Skin epidermis (tissue), 12 donors: ENCODE measurements around the gene TIPIN.
"Not testable (repeated sequence)": the region's sequence is repeated elsewhere in the genome, so short reads cannot be mapped to it uniquely, and the experiment has no call there.

Source experiments
- H3K27ac ChIP-seq, 21 experiments: fragments of 200-600 bp; sonication (generic) in 11 of 21; one replicate each; pipeline ENCODE4 v1.5.0; 2020; ENCODE audit warnings: mild to moderate bottlenecking in 3 of 21, inconsistent platforms in 2 of 21, moderate library complexity in 2 of 21
- H3K4me3 ChIP-seq, 7 experiments: fragments of 200-600 bp; sonication (generic) in 2 of 7; one replicate each; pipeline ENCODE4 v1.5.0; 2020; ENCODE audit warnings: inconsistent platforms in 2 of 7, mild to moderate bottlenecking in 2 of 7, moderate library complexity in 1 of 7

TIPIN gene

DNA sequence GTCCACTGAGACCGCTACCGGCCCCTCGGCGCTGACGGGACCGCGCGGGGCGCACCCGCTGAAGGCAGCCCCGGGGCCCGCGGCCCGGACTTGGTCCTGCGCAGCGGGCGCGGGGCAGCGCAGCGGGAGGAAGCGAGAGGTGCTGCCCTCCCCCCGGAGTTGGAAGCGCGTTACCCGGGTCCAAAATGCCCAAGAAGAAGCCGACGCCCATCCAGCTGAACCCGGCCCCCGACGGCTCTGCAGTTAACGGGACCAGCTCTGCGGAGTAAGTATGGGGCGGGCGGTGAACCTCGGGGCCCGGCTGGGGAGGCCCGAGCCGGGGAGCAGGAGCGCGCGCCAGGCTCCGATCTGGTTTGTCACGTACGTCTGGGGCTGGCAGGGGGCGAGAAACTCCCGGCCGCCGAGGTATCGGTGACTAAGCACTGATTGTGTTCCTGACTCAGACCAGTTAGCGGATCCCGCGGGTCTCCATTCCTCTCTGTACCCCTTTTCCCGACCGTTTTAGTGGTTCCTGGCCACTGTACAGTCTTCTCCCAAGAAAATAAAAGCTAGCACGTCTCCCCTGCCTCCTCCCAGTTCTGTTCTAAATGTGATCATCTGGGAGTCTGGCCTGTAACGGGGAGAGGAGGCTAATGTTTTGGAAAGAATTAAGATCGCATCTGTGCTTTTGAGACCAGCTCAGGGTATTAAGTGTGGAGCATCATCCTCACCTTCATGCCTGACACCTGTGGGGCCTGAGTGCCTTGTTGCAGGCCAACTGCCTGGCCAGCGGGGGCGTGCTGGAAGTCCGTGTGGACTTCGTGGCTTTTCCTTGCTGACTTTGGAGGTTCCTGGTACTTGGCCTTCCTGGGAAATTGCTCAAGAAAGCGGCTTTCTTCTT is 30.9 kb upstream of the TIPIN start:
- H3K27ac ChIP-seq: peak overlapping the region; percentile 81 to 99 (median 95)

DNA sequence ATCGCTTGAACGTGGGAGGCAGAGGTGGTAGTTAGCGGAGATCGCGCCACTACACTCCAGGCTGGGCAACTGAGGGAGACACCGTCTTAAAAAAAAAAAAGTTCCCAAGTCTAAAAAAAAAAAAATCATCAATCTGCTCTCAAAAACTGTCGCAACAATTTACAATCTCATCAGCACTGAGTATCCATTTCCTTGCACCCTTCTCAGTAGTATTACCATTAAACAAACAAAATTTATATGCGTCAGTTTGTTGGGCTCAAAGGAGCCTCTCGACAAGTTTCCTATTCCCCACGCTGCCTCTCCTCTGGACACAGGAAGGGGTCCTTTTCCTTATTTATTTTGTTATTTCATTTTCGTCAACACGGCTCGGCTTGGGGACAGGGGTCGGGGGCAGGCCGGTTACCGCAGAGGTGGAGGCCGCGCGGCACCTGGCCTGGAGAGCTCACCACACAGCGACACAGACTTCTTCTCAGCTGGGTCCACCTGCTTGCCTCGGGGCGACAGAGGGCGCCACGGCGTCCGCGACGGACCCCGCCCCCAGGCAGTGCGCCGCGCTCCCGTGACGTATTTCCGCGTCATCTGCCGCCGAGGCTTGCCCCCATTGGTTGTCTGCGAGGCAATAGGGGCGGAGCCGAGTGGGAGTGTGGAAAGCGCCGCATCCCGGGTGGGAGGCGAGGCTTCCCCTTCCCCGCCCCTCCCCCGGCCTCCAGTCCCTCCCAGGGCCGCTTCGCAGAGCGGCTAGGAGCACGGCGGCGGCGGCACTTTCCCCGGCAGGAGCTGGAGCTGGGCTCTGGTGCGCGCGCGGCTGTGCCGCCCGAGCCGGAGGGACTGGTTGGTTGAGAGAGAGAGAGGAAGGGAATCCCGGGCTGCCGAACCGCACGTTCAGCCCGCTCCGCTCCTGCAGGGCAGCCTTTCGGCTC is 30.0 kb upstream of the TIPIN start, which contains the start of gene MAP2K1:
Gene MAP2K1, plus strand, starts transcription at position 709 of the 920 bp plus-strand sequence. CDS start 436 bp downstream, outside the sequence.
- peak within 1 kb of the TSS; percentile 59 to 98 (median 93) for H3K4me3 ChIP-seq
- H3K27ac ChIP-seq: peak within 1 kb of the TSS; percentile 81 to 99 (median 95)

More for the DNA sequence above, 30.9 kb upstream of the TIPIN start:
- H3K4me3 ChIP-seq: peak overlapping the region; percentile 59 to 98 (median 93)

DNA sequence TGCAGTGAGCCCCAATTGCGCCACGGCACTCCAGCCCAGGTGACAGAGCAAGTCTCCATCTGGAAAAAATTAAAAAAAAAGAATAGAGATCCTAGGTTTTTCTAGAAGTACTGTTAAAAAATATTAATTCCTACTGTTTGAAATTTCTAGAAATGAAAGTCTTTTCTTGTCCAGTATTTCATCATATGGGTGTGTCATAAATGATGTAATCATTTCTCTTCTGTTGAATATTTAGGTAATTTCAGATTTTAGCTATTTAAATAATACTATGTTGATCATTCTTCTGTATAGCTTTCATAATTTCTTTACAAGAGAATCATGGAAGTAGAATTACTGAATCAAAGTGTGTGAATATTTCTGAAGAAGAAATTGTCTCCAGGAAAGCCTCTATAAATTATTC is 24.9 kb upstream of the TIPIN start:
- H3K27ac ChIP-seq, H3K4me3 ChIP-seq: not testable (repeated sequence)

- H3K4me3 ChIP-seq: no peak overlapping the region
- no peak overlapping the region for H3K27ac ChIP-seq
These were observed 22.4 kb upstream of the TIPIN start for GRCh38 chr15:66378814-66379430.

DNA sequence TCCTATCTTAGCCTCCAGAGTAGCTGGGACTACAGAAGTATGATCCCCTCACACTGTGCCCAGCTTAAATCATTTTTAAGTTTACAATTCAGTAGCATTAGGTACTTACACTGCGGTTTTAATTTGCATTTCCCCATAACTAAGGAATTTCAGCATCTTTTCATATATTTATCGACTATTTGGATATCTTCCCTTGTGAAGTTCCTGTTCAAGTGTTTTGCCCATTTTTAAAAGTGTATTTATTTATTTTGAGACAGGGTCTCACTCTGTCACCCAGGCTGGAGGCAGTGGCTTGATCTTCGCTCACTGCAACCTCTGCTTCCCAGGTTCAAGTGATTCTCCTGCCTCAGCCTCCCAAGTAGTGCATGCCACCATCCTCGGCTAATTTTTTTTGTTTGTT is 17.7 kb upstream of the TIPIN start:
- no peak overlapping the region for H3K4me3 ChIP-seq
- no peak overlapping the region for H3K27ac ChIP-seq

DNA sequence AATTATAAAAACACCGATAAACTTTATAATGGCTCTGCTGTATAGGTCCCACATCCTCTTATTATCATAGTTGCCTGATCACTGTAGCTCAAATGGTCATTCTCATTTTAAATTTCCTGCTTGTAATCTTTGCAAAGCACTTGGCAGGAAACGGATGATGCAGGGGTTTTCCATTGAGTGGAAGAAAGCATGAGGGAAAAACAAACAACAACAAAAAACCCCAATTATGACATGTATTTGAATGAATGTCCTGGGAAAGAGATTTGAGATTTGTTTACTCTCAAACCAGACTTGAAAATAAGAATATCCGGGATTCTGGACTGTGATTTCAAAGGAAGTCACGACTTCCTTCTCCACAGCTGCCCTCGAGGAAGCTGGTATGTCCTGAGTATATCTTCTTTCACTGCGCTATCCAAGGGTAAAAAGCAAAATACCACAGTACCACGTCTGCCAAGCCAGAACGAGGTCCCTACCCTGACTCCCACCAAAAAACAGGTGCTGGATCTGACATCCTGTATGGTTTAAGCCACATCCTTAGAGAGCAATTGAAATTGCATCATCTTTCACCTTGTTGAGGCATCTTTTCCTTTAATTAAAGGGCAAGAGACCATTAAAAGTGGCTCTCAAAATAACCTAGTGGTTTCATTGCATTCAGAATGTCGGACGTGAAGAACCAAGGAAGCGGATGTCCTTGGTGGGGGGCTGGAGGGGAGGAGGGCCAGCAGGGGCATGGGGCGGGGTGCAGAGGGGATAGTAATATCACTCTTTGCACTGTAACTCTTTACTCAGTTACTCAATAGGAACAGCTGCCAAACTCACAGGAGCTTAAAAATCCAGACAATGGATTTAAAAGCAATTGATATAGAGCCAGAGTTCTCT is 13.5 kb upstream of the TIPIN start:
- peak overlapping the region in 20 of 21 experiments; percentile 31 to 85 (median 68) for H3K27ac ChIP-seq

DNA sequence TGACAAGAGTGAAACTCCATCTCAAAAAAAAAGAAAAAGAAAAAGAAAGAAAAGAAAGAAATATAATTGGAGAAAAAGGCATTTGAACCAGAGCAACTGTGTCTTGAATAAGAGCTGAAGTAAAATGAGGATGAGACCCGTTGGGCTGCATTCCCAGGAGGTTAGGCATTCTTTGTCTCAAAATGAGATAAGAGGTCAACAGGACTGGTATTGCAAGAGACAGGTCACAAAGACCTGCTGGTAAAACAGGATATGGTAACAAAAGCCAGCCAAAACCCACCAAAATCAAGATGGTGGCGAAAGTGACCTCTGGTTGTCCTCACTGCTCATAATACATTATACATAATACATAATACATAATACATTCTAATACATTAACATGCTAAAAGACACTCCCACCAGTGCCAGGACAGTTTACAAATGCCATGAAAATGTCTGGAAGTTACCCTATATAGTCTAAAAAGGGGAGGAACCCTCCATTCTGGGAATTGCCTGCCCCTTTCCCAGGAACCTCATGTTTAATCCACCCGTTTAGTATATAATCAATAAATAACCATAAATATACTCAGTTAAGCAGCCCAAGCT is 8.6 kb upstream of the TIPIN start:
- Histone ChIP-seq H3K4me3 (no peak overlapping the region), H3K27ac (no peak overlapping the region)

More for the DNA sequence above, 13.5 kb upstream of the TIPIN start:
- H3K4me3 ChIP-seq: peak overlapping the region; percentile 2 to 31 (median 8)

GRCh38 chr15:66362776-66363175 is 6.3 kb upstream of the TIPIN start:
- Histone ChIP-seq H3K27ac (no peak overlapping the region), H3K4me3 (no peak overlapping the region)

DNA sequence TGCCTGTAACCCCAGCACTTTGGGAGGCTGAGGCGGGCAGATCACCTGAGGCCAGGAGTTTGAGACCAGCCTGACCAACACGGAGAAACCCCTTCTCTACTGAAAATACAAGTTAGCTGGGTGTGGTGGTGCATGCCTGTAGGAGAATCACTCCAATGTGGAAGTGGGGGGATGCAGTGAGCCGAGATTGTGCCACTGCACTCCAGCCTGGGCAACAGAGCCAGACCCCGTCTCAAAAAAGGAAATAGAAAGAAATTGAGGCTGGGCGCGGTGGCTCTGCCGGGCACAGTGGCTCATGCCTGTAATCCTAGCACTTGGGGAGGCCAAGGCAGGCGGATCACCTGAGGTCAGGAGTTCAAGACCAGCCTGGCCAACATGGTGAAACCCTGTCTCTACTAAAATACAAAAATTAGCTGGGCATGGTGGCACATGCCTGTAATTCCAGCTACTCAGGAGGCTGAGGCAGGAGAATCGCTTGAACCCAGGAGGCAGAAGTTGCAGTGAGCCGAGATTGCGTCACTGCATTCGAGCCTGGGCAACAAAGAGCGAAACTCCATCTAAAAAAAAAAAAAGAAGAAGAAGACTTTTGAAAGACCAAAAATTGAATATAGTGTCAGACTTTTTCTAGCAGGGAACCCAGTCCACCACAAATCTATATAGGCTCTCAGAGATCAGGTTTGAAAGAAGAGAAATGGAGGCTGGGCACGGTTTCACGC is 5.4 kb upstream of the TIPIN start:
- H3K4me3 ChIP-seq: not testable (repeated sequence)

GRCh38 chr15:66359740-66360139 is 3.3 kb upstream of the TIPIN start:
- no peak overlapping the region for H3K27ac ChIP-seq
- no peak overlapping the region for H3K4me3 ChIP-seq

More for the DNA sequence above, 5.4 kb upstream of the TIPIN start:
- not testable (repeated sequence) for H3K27ac ChIP-seq

- peak overlapping the region; percentile 50 to 71 (median 61) for H3K4me3 ChIP-seq
- peak overlapping the region in 20 of 21 experiments; percentile 43 to 89 (median 76) for H3K27ac ChIP-seq
These were observed 467 bp downstream of the TIPIN start for GRCh38 chr15:66356077-66356358.

DNA sequence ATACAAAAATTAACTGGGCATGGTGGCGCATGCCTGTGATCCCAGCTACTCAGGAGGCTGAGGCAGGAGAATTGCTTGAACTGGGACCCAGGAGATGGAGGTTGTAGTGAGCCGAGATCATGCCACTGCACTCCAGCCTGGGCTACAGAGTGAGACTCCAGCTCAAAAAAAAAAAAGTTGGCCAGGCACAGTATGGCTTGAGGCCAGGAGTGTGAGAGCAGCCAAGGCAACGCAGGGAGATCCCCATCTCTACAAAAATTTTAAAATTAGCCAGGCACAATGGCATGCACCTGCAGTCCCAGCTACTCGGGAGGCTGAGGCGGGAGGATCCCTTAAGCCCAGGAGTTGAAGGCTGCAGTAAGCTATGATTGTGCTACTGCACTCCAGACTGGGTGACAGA is 8.0 kb downstream of the TIPIN start:
- not testable (repeated sequence) for H3K27ac ChIP-seq, H3K4me3 ChIP-seq

DNA sequence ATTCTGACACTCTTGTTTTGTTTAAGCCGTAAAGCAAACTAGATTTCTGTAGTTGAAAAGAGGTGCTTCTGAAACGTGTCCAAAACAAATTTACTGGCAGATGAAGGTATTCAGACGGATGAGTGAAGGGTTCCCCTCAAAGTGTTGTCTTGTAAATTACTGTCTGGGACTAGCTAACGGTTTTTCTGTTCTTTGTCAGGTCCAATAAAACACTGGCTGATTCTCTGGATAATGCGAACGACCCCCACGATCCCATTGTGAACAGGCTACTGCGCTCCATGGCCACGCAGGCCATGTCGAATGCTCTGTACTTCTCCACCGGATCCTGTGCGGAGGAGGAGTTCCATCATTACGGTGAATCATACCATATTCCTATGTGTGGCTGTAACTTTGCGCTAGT is 27.7 kb downstream of the TIPIN start:
- Histone ChIP-seq H3K4me3 (no peak overlapping the region), H3K27ac (no peak overlapping the region)

- no peak overlapping the region for H3K4me3 ChIP-seq
- H3K27ac ChIP-seq: no peak overlapping the region
These were observed 28.7 kb downstream of the TIPIN start for GRCh38 chr15:66327736-66328135.

DNA sequence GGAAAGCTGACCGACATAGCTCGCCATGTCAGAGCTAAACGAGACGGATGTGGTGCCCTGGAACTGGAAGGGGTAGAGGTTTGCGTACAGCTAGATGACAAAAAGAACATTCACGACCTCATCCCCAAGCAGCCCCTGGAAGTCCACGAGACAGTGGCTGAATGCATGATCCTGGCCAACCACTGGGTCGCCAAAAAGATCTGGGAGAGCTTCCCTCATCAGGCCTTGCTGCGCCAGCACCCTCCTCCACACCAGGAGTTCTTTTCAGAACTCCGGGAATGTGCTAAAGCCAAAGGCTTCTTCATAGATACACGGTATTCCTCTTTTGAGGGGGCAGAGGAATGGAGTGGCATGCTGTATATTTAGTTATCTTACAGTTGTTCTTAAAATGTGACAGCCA is 30.4 kb downstream of the TIPIN start:
- no peak overlapping the region for H3K4me3 ChIP-seq

GRCh38 chr15:66323312-66323928 is 33.1 kb downstream of the TIPIN start:
- Histone ChIP-seq H3K4me3 (no peak overlapping the region), H3K27ac (no peak overlapping the region)

More for the DNA sequence above, 30.4 kb downstream of the TIPIN start:
- no peak overlapping the region for H3K27ac ChIP-seq

- H3K4me3 ChIP-seq: no peak overlapping the region
- H3K27ac ChIP-seq: no peak overlapping the region
These were observed 44.3 kb downstream of the TIPIN start for GRCh38 chr15:66312144-66312543.

- Histone ChIP-seq H3K4me3 (no peak overlapping the region), H3K27ac (no peak overlapping the region)
These were observed 45.7 kb downstream of the TIPIN start for GRCh38 chr15:66310786-66311185.
